NCI-H524 treated with DMSO at 0.1 percent for 48 hours (cell line): ENCODE results near the gene HDAC6.

Source experiments
- DNase-seq: peaks from one replicate; lab custom pipeline; 2025; lab: John Stamatoyannopoulos, UW

Gene HDAC6

DNA sequence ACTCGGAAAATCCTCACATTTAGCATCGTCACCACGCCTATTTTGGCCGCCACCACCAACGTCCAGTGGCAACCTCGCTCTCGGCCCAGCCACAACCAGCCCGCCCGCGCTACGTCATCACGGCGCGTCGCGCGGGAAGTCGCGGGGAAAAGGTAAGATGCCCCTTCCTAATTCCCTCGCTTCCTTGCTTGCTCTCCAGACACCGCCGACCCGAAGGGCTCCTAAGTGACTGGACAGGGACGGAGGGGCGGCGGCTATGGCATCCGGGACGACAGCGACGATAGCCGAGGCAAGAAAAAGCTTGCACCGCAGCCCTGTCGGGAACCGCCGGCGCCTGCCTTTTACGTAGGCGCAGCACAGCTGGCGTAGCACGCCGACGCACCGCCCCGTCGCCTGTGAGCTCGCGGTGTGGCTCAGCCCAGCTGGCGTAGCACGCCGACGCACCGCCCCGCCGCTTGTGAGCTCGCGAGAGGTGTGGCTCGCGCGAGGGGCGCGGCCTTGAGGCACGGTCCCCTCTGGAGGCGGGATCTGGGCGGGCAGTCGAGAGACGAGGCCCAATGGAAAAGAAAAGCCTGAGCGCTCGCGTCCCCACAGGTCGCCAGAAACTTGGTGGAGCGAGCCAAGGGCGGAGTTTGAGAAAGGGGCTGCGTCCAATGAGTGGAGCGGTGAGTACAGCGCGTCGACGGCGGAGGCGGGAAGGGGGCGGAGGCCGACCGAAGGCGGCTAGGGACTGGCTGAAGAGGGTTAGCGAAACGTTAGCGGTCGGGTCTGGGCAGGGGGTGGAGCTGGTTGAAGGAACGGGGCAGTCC lies at the start of gene HDAC6:
HDAC6 (plus strand) TSS at position 788 of the 809 bp plus-strand sequence. CDS start 626 bp downstream, outside the sequence.
- peak; percentile 95 for DNase-seq

DNA sequence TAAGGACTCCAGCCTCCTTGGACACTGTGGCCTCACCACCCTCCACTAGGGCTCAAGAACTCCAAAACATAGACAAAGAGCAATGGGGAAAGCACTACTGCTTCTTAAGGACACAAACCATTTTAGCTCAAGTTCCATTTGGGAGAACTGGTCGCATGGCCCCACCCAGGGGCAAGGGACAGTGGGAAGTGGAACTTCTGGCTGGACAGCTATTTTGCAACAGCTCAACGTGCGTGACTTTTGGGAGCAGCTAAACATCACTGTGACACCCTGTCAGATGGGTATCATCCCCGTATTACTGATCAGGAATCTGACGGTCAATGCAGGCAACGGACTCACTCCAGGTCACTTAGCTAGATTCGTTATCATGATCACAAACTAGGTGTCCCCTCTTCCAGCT lies 49.4 kb upstream of the HDAC6 start:
- no peak for DNase-seq

DNA sequence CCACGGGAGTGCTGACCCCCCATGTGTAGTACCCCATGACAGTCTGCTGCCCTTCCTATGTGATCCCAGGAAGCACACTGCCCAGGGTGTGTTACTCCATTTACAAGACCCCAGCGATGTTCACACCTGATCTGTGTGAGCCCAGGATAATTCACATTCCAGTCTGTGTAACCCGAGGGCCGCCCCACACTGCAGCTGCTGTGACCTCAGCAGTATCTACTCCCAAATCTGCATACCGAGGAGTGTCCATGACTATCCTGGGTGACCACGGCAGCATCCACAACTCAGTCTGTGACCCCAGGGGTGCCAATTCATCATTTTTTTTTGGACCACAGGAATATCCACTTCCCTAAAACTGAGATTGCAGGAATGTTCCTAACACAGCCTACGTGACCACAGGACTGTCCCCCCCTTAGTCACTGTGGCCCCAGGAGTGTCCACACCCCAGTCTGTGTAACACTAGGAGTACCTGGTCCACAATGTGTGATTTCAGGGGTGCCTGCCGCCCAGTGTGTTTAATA lies 48.1 kb upstream of the HDAC6 start:
- no peak for DNase-seq

DNA sequence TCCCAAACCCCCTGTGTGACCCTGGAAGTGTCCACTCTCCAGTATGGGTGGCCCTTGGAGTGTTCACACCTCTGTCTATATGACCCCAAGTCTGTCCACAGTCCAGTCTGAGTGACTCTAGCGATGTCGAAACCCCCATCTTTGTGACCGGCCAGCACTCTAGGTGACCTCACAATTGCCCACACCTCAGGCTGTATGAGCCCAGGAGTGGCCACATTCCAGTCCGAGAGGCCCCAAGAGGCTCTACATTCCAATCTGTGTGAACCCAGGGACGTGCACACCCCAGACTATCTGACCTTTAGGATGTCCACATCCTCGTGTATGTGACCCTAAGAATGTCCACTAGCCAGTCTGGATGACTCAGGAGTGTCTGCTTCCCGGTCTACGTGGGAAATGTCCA lies 47.6 kb upstream of the HDAC6 start:
- DNase-seq: no peak

DNA sequence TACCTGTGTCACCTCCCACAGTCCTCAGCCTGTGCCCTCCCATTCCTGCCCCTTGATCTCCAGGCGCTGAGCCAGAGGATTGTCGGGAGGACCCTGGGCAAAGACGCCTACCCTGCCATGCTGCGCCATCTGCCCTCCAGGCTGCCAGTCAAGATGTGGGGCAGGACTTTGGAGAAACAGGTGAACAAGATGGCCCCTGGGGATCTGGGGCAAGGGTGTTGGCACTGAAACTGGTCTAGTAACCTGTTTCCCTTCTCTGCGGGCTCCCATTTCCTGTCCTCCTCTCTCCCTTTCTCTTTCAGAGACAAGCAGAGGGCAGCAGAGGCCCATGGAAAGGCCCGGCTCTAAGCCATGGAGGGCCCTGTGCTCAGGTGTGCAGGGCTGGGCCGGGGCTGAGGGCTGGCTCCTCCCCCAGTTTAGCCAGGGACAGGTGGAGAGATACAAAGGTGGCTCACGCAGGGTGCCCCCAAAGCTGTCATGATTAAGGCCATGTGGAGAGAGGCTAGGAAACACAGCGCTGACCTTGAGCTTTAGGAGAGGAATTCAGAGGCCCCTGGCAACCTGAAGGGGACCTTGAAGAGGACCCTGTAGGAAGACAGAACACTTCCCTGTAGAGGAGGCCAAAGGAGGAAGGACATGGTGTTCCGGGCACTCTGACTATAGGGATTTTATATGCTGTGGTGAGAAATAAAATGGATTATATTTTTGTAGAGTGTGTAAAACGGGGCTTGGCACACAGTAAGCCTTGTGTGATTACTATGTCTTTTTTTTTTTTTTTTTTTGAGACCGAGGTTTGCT lies 40.0 kb upstream of the HDAC6 start, which contains the start of gene GLOD5:
GLOD5 (plus strand) TSS at position 74 of the 798 bp plus-strand sequence; CDS start at position 118, 44 bp downstream.
- DNase-seq: no peak

DNA sequence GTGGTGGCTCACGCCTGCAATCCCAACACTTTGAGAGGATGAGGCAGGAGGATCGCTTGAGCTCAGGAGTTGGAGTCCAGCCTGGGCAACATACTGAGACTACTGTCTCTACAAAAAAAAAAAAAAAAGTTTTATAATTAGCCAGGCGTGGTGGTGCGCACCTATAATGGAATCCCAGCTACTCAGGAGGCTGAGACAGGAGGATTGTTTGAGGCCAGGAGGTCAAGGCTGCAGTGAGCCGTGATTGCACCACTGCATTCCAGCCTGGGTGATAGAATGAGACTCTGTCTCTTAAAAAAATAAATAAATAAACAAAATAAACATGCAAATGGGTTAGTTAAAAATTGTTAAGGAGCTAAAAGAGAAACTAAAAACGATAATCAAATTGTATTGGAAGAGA lies 32.6 kb upstream of the HDAC6 start:
- no peak for DNase-seq

DNA sequence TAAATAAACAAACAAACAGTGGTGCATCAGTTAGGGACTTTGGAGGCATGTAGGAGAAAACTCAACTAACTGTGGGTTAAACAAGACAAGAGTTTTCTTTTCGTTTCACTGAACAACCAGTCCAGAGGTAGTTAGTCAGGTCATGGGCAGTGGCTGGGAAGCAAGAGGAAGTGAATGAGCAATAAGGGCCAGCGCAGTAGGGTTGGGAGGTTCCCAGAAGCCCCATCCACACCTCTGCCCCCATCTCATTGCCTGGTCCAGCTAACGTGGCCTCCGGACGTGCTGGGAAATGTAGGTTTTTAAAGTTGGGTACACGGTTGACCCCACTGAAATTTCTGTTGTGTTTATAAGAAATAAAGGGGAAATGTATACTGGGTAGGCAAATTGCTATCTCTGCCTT lies 31.6 kb upstream of the HDAC6 start:
- no peak for DNase-seq

DNA sequence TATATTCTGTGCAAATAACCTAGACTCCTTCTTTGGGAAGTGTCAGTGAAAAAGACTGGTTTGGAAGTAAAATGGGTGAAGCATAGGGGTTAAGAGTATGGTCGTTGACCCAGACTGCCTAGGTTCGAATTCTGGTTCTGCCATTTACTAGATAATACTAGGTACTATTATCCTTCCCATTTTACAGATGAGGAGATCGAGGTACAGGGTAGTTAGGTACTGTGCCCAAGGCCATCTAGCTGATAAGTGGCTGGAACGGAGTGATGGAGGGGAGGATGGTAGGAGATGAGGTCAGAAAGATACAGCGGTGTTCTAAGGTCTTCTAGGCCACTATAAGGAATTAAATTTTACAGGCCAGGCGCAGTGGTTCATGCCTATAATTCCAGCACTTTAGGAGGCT lies 29.3 kb upstream of the HDAC6 start:
- no peak for DNase-seq

DNA sequence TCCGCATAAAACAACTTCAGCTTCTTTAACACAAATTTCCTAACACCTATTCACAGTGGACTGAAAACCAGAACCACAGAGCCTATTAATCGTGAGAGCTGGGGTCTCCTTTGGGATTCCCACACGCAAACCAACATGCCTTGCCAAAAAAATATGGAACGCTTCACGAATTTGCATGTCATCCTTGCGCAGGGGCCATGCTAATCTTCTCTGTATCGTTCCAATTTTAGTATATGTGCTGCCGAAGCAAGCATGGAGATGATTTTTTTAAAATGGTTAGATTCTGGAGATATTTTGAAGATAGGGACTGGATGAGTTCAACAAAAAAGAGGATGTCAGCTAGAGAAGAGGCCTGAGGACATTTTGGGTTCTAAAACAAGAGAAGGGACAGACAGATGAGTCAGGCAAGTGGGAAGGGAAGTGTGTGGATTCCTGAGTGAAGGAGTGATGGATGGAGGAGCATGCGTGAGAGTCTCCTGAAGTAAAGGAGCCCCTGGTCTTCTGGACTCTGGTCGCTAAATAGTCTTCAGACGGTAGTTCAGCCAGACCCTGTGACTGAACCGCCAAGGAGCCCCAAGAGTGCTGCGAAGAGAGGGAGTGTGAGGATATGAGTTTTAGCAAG lies 24.9 kb upstream of the HDAC6 start:
- DNase-seq: no peak

DNA sequence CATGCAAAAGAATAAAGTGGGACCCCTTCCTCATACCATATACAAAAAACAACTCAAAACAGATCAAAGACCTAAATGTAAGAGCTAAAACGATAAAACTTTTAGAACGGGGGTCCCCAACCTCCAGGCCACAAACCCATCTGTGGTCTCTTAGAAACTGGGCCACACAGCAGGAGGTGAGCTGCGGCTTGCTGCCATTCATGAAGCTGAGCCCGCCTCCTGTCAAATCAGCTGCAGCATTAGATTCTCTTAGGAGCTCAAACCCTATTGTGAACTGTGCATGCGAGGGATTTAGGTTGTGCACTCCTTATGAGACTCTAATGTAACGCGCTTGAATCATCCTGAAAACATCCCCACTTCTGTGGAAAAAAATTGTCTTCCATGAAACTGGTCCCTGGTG lies 22.5 kb upstream of the HDAC6 start:
- DNase-seq: no peak

DNA sequence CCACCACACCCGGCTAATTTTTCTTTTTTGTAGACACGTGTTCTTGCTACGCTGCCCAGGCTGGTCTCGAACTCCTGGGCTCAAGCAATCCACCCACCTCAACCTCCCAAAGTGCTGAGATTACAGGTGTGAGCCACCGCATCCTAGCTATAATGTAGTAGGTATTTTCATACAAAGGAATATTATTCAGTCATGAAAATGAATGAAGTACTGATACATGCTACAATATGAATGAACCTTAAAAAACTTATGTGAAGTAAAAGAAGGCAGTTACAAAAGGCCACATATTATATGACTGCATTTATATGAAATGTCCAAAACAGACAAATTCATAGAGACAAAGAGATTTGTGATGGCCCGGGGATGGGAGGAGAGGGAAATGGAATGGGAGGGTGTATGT lies 20.2 kb upstream of the HDAC6 start:
- no peak for DNase-seq

DNA sequence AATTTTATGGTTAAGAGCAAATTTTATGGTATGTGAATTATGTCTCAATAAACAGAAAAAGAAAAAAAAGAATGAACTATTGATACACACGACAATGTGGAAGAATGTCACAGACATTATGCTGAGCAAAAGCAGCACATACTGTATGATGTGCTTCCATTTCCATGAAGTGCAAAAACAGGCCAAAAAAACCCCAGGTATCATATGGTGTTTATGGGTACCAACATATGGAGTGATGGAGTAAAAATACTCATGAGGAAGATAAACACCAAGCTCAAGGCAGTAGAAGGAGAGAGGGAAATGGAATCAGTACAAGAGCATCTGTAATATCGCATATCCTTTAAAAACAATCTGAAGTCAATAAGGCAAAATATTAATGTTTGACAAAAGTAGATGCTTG lies 19.7 kb upstream of the HDAC6 start:
- no peak for DNase-seq

DNA sequence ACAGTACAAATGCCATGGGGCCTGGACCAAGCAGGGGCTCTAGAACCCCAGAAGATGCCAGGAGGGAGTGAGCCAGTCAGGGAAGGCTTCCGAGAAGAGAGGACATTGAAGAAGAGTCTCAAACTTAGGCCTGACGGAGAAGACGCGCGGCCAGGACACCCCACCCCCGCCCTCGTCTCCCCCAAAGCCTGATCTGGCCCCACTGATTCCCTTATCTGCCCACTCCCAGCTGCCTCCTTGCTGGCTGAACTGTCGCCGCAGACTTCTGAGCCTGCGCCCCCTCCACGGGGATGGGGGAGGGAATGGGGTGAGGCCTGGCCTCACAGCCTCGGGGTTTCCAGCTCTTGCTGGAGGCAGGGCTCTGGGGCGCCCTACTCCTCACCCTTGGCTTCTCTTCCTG lies 19.1 kb upstream of the HDAC6 start:
- DNase-seq: no peak

DNA sequence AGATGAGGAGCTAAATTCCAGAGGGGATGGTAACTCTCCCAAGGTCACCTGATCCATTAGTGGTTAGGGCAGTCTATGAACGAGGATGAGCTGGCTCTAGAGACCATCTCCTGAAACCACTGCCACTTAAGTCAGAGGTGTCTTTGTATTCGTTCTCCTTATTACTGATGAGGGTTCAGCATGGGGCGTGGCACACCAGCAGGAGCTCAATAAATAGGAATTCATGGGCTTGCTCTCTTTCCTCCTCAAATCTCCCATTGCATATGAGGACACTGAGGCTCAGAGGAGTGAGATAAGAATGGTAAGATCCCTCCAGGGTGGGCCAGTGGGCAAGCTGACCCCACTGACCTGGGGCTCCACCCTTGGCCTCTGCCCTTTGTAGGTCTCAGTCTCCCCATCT lies 17.1 kb upstream of the HDAC6 start:
- DNase-seq: no peak

DNA sequence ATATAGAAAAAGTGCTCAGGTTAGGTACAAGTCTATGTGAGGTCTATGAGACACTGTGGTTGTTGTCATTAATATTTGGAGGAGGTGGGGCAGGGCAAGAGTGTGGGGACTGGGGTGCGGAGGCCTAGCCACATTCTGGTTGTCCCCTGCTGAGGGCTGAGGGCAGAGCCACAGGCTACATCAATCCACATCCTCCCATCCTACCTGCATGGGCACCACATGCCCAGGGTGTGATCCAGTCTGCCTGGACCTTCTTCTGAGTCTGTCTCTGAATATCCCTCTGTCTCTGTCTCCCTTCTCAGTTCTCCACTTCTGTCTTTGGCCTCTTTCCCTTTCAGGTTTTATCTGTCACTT lies 16.7 kb upstream of the HDAC6 start:
- no peak for DNase-seq

DNA sequence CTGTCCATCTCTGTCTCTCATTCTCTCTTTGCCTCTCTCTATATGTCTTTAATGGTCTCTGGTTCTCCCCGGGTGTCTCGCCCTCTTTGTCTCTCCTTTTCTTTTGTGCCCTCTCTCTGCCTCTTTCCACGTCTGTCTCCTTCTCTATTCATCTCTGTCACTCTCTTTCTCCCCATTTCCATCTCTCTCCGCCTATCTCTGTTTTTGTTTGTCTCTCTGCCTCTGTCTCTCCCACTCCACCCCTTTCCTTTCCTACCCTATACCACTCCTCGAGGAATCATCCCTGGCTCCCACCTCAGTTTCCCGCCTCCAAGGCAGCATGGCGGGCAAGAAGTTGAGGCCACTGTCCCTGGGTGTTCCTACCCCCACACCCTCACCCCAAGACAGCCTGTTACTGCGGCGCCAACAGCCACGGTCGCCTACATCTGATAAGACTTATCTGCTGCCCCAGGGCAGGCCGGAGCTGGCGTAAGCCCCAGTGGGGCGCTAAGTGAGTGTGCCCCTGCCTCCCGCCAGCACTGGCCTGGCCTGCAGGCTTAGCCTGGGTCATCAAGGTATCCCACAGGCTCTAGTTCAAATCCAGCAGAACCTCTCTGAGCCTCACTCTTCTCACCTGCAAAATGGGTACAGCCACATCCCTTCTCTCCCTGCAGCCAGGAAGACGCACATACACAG lies 16.2 kb upstream of the HDAC6 start:
- no peak for DNase-seq

DNA sequence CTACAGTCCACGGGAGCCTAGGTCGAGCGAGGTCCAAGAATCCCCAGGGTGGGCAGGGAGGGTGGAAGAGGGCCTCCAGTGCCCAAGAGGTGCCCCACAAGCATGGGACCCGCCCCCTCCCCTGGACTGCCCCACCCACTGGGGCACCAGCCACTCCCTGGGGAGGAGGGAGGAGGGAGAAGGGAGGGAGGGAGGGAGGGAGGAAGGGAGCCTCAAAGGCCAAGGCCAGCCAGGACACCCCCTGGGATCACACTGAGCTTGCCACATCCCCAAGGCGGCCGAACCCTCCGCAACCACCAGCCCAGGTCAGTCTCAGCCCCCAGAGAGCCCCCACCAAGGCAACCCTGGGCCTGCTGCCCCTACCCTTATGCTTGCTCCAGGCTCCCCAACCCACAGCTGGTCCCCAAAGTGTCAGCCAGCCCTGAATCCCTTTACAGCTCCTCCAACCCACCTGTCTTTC lies 15.5 kb upstream of the HDAC6 start, which contains the start of gene GATA1:
GATA1 (plus strand) TSS at position 250 of the 460 bp plus-strand sequence. CDS start 4,520 bp downstream, outside the sequence.
- no peak for DNase-seq

DNA sequence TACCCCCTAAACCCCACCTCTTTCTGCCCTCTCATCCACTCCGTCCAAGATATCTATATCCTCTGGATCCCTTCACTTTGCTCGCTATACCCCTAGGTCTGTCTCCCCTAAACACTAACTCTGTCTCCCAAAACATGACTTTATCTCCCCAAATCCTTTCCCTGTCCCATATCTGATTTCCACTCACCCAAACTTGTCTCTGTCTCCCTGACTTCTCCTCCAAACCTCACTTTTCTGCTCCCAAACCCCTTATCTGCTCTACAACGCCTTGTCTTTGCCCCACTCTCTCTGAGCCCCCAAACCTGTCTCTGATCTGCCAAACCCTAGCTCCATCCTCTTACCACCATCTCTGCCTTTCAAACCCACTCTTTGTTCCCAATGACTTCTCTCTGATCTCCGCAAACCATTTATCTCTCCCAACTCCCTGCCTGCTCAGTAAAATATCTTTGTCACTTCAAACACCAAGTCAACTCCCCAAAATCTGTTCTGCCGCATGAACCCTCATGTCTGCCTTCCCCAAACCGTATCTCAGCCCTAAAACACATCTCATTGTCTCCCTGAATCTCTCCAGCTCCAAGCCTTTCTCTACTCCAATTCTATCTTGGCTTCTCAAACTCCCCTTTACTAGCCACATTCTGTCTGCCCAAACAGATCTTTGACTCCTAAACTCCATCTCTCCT lies 14.9 kb upstream of the HDAC6 start:
- DNase-seq: no peak

DNA sequence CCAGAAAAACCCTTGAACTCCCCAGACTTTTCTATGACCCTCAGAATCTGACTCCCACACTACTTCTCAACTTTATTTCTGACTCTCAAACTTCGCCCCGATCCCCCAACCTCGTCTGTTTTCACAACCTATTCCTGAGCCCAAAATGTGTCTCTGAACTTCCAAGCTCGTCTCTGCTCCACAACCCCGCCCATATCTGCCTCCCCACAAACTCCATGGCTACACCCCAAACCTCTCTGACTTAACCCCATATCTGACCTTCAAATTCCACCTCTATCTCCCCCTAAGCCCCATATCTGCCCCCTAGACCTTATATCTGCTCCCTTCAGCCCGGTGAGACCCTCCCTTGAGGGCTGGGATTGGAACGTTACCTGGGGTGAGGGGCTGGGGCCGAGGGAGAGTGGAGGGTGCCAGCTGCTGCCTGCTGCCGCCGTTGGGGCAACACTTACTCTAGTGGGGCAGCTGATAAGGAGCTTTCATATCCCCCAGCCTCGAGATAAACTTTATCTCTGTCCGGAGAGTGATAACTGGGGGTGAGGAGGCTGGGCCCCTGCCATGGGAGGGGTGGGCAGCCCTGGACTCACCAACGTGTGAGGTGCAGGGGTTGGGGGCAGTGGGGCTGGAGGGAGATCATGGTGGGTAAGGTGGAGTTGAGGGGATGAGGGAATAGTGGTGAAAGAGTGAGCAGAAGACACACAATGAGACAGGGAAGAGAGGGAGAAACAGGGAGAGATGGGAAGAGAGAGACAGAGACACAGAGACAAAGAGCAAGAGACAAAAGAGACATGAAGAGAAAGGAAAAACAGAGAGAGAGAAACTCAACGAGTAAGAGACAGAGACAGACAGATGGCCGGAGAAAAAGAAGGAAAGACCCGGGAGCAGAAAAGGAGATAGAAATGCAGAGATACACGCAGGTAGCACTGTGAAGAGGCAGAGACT lies 14.1 kb upstream of the HDAC6 start:
- DNase-seq: no peak
